ENCODE data around the gene CCHCR1. TPM values are rescaled to one million over a fixed set of nuclear protein-coding genes. Genes with fewer than 3 reads are reported as not detected.

CCHCR1 gene, protein sequence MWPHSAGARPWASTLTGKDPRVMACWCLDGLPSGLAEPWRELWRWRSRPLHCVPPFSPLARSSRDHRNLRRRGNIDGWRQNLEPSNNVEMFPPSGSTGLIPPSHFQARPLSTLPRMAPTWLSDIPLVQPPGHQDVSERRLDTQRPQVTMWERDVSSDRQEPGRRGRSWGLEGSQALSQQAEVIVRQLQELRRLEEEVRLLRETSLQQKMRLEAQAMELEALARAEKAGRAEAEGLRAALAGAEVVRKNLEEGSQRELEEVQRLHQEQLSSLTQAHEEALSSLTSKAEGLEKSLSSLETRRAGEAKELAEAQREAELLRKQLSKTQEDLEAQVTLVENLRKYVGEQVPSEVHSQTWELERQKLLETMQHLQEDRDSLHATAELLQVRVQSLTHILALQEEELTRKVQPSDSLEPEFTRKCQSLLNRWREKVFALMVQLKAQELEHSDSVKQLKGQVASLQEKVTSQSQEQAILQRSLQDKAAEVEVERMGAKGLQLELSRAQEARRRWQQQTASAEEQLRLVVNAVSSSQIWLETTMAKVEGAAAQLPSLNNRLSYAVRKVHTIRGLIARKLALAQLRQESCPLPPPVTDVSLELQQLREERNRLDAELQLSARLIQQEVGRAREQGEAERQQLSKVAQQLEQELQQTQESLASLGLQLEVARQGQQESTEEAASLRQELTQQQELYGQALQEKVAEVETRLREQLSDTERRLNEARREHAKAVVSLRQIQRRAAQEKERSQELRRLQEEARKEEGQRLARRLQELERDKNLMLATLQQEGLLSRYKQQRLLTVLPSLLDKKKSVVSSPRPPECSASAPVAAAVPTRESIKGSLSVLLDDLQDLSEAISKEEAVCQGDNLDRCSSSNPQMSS
- polyA plus RNA-seq (7.0 to 8.4 TPM (median 7.5 TPM) in 3 replicates), polyA minus RNA-seq (6.0 to 9.9 TPM (median 7.1 TPM) in 3 replicates)
- polyA plus RNA-seq (2011; ENCODE audit: low read depth): 6.8 TPM
- polyA plus RNA-seq (2011; cell fraction: cytosol; rRNA removed): 2.7 and 4.5 TPM in 2 replicates
- polyA plus RNA-seq (2011; cell fraction: nucleus; rRNA removed): 11.5 and 15.2 TPM in 2 replicates
- polyA plus RNA-seq (2012; ENCODE audit: low replicate concordance): 6.0 and 9.9 TPM in 2 replicates
- polyA minus RNA-seq (2011; cell fraction: cytosol; rRNA and poly(A)+ RNA removed): 7.1 TPM
- polyA minus RNA-seq (2011; cell fraction: nucleus; rRNA and poly(A)+ RNA removed): 5.0 and 6.3 TPM in 2 replicates

DNA sequence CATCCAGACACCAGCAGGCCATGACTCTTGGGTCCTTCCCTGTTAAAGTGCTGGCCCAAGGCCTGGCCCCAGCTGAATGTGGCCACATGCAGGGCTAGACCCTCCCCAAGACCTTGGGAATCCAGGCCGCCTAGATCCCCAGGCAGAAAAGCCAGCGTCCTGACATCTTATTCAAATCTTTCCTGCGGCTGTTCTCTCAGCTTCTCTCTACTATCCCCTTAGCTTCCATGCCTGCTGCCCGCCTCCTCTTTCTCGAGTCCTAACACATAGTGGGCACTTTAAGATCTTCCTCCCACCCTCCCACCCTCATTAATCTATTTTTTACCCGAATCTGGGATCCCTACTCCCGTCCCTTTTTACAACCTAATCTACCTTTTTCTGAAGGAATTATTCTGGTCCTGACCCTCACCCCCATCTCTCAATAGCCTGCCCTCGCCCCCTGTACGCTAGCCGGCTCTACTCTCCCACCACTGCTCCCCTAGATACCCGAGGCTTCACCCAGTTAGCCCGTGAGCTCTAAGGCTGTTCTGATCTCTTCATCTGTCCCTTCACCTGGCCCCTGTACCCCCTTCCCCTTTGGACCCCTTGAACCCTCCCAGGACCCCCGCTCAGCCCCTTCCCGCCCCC lies at the start of gene CCHCR1:
Gene CCHCR1 (minus strand): TSS at position 290 of the 627 bp plus-strand sequence. CDS start 202 bp downstream, at position 88.
- no peak for FAIRE-seq

More for the DNA sequence above, at the start of gene CCHCR1:
- DNase-seq (ENCODE audit: low read depth, low spot score): no peak
- Histone ChIP-seq H3K9ac (ENCODE audit: control insufficient read depth, extremely low read depth, insufficient read depth, low read length) (peak within 1 kb of the TSS; percentile 81), H3K79me2 (ENCODE audit: control insufficient read depth, insufficient read depth, low read length) (peaks cover 10% of the 10 kb centered on the region), H3K4me3 (ENCODE audit: control insufficient read depth in 2 of 3, extremely low read depth in 1 of 3, insufficient read depth in 2 of 3, low read depth in 1 of 3, low read length in 3 of 3) (peak within 1 kb of the TSS; percentile 69 to 94 (median 85)), H3K4me2 (ENCODE audit: control insufficient read depth, extremely low read depth, insufficient read depth, low read depth, low read length) (peak within 1 kb of the TSS; percentile 94), H2AFZ (ENCODE audit: control insufficient read depth, low read length) (peak within 1 kb of the TSS; percentile 92), H3K9me3 (ENCODE audit: control insufficient read depth, low read depth, low read length) (no peaks in the 10 kb centered on the region), H3K9me1 (ENCODE audit: control insufficient read depth, extremely low read depth, insufficient read depth, low read length) (no peaks in the 10 kb centered on the region), H3K36me3 (ENCODE audit: control insufficient read depth in 2 of 2, extremely low read depth in 1 of 2, insufficient read depth in 2 of 2, low read length in 2 of 2) (peaks cover 0 to 2% of the 10 kb centered on the region in 2 experiments), H3K27ac (ENCODE audit: control insufficient read depth, insufficient read depth, low read length) (peak within 1 kb of the TSS; percentile 59), H3K27me3 (ENCODE audit: control insufficient read depth, extremely low read depth, insufficient read depth, low read length) (no peaks in the 10 kb centered on the region), H4K20me1 (ENCODE audit: control insufficient read depth, extremely low read depth, insufficient read depth, low read length) (no peaks in the 10 kb centered on the region), H3K4me1 (ENCODE audit: control insufficient read depth, extremely low read depth, insufficient read depth, low read length) (peaks cover 13% of the 10 kb centered on the region)
- no peak for TF ChIP-seq CTCF (optimal IDR thresholded peaks at IDR 0.05 in 1 of 3, IDR thresholded peaks at IDR 0.05 in 1 of 3, conservative IDR thresholded peaks at IDR 0.05 in 1 of 3; ENCODE audit: extremely low read depth in 1 of 3, insufficient read depth in 2 of 3, low read length in 3 of 3)
- no peak for TF ChIP-seq EZH2 (IDR thresholded peaks at IDR 0.05; ENCODE audit: low read length)
- dilution Hi-C loops (cut with MboI; ENCODE audit: extremely low pct_ligation_motif_present, low sequenced_read_pairs): no loop called here

Measured in keratinocyte (primary cell).